ENCODE measurements around the gene CCDC7.
A peak's percentile ranks its signal among the peaks of the same experiment; 100 is the strongest.
"Not testable (repeated sequence)": the region's sequence is repeated elsewhere in the genome, so short reads cannot be mapped to it uniquely, and the experiment has no call there.

The CCDC7 gene

DNA sequence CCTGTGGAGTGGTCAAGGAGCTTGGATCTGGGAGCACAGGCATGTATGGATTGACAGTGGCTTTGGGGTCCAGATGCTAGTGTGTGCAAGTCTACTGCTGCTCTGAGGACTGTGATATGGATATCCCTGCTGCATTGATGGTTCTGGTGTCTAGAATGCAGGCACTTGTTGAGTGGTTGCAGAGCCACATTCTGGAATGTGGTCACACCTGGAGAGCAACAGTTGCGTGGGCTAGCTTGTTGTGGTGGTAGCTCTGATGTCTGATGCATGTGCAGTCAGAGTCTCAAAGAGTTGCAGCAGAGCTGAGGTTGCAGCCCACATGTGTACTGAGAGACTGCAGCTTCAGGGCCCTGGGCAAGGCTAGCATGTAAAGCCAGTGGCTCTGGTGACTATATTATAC is 43.2 kb downstream of the CCDC7 start:
- H3K4me3 ChIP-seq (ENCODE audit: low read depth, low read length): no peak overlapping the region
- TF ChIP-seq, protein P1, sequence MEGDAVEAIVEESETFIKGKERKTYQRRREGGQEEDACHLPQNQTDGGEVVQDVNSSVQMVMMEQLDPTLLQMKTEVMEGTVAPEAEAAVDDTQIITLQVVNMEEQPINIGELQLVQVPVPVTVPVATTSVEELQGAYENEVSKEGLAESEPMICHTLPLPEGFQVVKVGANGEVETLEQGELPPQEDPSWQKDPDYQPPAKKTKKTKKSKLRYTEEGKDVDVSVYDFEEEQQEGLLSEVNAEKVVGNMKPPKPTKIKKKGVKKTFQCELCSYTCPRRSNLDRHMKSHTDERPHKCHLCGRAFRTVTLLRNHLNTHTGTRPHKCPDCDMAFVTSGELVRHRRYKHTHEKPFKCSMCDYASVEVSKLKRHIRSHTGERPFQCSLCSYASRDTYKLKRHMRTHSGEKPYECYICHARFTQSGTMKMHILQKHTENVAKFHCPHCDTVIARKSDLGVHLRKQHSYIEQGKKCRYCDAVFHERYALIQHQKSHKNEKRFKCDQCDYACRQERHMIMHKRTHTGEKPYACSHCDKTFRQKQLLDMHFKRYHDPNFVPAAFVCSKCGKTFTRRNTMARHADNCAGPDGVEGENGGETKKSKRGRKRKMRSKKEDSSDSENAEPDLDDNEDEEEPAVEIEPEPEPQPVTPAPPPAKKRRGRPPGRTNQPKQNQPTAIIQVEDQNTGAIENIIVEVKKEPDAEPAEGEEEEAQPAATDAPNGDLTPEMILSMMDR (conservative IDR thresholded peaks at IDR 0.05; ENCODE audit: low read depth, low read length): no peak
- no peak for DNase-seq (ENCODE audit: low read depth)

DNA sequence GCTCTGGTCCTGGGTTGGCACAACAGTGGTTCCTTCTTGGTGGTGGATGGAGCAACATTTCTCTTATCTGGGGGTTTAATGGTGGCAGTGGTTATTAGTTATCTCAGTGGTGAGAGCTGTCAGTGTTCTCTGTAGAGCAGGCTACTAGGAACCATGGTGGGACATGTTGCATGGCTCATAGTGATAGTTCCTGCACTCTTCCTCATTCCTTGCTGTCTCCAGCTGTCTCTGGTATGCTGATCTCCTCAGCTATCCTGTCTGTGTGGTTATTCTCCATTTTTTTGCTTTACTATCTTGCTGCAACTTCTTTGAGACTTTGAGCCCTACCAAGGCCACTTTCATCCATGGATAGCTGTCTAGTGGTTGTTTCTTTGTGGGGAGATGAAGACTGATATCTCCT is 44.0 kb downstream of the CCDC7 start:
- TF ChIP-seq, protein P1 (conservative IDR thresholded peaks at IDR 0.05; ENCODE audit: low read depth, low read length): no peak
- H3K4me3 ChIP-seq (ENCODE audit: low read depth, low read length): no peak overlapping the region
- peak; percentile 46 for DNase-seq (ENCODE audit: low read depth)

DNA sequence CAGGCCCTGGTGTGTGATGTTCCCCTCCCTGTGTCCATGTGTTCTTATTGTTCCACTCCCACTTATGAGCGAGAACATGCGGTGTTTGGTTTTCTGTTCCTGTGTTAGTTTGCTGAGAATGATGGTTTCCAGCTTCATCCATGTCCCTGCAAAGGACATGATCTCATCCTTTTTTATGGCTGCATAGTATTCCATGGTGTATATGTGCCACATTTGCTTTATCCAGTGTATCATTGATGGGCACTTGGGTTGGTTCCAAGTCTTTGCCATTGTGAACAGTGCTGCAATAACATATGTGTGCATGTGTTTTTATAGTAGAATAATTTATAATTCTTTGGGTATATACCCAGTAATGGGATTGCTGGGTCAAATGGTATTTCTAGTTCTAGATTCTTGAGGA is 48.6 kb downstream of the CCDC7 start:
- H3K4me3 ChIP-seq (ENCODE audit: low read depth, low read length); DNase-seq (ENCODE audit: low read depth): not testable (repeated sequence)

DNA sequence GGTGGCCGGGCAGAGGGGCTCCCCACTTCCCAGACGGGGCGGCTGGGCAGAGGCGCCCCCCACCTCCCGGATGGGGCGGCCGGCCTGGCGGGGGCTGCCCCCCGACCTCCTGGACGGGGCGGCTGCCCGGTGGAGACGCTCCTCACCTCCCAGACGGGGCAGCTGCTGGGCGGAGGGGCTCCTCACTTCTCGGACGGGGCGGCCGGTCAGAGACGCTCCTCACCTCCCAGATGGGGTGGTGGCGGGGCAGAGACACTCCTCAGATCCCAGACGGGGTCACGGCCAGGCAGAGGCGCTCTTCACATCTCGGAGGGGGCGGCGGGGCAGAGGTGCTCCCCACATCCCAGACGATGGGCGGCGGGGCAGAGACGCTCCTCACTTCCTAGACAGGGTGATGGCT is 54.2 kb downstream of the CCDC7 start:
- not testable (repeated sequence) for DNase-seq (ENCODE audit: low read depth); H3K4me3 ChIP-seq (ENCODE audit: low read depth, low read length)

DNA sequence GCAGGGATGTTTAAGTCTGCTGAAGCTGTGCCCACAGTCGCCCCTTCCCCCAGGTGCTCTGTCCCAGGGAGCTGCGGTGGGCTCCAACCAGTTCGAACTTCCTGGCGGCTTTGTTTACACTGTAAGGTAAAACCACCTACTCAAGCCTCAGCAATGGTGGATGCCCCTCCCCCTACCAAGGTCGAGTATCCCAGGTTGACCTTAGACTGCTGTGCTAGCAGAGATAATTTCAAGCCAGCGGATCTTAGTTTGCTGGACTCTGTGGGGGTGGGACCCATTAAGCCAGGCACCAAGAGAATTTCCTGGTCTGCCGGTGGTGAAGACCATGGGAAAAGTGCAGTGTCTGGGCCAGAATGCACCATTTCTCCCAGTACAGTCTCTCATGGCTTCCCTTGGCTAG is 56.0 kb downstream of the CCDC7 start:
- no peak for DNase-seq (ENCODE audit: low read depth)
- H3K4me3 ChIP-seq (ENCODE audit: low read depth, low read length): no peak overlapping the region
- TF ChIP-seq, protein P1 (conservative IDR thresholded peaks at IDR 0.05; ENCODE audit: low read depth, low read length): no peak

DNA sequence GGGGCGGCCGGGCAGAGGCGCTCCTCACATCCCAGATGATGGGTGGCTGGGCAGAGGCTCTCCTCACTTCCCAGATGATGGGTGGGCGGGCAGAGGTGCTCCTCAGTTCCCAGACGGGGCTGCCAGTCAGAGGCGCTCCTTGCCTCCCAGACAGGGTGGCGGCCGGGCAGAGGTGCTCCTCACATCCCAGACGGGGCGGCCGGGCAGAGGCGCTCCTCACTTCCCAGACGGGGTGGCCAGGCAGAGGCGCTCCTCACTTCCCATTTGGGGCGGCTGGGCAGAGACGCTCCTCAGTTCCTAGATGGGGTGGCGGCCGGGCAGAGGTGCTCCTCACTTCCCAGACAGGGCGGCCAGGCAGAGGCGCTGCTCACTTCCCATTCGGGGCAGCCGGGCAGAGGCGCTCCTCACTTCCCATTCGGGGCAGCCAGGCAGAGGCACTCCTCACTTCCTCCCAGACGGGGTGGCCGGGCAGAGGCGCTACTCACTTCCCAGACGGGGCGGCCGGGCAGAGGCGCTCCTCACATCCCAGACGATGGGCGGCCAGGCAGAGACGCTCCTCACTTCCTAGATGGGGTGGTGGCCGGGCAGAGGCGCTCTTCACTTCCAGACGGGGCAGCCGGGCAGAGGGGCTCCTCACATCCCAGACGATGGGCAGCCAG is 60.0 kb downstream of the CCDC7 start:
- H3K4me3 ChIP-seq (ENCODE audit: low read depth, low read length); DNase-seq (ENCODE audit: low read depth): not testable (repeated sequence)

DNA sequence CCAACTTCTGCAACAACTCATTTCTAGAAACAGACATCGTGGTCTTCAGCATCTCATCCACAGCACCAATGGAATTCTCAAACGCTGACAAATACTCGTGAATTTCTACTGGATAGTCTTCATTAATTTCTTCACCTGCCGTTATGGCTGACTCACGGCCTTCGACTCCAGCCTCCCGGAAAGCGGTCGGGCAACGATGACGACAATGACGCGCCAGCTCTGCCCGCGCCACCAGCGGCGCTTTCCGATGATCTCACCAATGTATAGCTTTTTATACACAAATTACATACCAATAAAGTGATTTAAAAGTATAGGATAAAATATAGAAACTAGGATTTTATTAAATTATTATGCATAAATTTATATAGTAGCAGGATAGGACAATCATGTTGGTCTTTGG is 65.7 kb downstream of the CCDC7 start:
- DNase-seq (ENCODE audit: low read depth): no peak
- no peak overlapping the region for H3K4me3 ChIP-seq (ENCODE audit: low read depth, low read length)
- TF ChIP-seq, protein P1 (conservative IDR thresholded peaks at IDR 0.05; ENCODE audit: low read depth, low read length): no peak

DNA sequence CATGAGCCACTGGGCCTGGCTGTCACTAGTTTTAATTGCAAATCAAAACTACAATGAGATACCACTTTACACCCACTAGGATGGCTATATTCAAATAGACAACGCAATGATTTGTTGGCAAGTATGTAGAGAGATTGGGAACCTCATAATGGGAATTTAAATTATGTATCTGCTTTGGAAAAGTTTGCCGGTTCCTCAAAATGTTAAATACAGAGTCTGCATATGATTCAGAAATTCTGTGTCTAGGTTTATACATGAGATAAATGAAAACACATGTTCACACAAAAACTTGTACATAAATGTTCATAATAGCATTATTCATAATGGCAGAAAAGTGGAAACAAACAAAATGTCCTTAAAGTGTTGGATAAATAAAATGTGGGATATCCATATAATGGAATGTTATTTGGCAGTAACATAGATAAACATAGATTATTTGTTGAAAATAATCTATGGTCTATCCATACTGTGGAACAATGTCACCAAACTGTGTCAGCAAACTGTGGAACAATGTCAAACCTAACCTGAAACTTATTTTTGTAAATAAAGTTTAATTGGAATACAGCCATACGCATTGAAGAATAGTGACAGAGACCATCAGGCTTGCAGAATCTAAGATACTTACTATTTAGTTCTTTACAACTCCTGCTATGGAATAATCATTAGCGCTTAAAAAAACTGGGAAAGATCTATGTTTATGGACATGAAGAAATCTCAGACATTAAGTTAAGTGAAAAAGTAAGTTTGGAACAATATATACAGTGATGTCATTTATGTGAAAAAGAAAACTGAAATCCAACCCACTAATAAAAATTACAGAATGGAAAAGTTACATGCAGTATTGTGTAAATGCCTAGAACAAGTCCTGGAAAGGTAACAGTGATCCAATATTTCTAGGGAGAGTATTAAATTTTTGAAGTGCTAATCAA is 70.9 kb downstream of the CCDC7 start:
- H3K4me3 ChIP-seq (ENCODE audit: low read depth, low read length): no peak overlapping the region
- TF ChIP-seq, protein P1 (conservative IDR thresholded peaks at IDR 0.05; ENCODE audit: low read depth, low read length): no peak
- DNase-seq (ENCODE audit: low read depth): no peak
